GM23338 (cell line): ENCODE results near the gene SH3TC1. TPM values are rescaled to one million over a fixed set of nuclear protein-coding genes. Genes with fewer than 3 reads are reported as not detected.

ENCODE experiments used
- ATAC-seq: fragments of 200-7000 bp; cut with Tn5 transposase; 3 replicates; pipeline ENCODE4 v1.9.1; 2020
- DNase-seq: peaks from one replicate; pipeline ENCODE4 v3.0.0-alpha.2; 2015; ENCODE audit warnings: low spot score
- H2AFZ ChIP-seq: fragments of 200-600 bp; sonication (generic); 2 replicates; pipeline ENCODE4 v1.8.0; 2016; ENCODE audit warnings: antibody characterized with exemption, mild to moderate bottlenecking, moderate library complexity
- H3F3A ChIP-seq: fragments of 200-600 bp; sonication (generic); replicated peaks from 2 replicates; pipeline ENCODE4 v1.8.0; 2017; ENCODE audit warnings: antibody characterized with exemption, mixed run types, low read depth
- H3K27ac ChIP-seq: fragments of 200-600 bp; sonication (generic); 2 replicates; pipeline ENCODE4 v1.6.1; 2016; ENCODE audit warnings: low read depth
- H3K27me3 ChIP-seq: fragments of 200-600 bp; sonication (generic); 2 replicates; pipeline ENCODE4 v1.8.0; 2016; ENCODE audit warnings: mild to moderate bottlenecking, mixed run types, moderate library complexity; ENCODE audit not compliant: insufficient read depth
- H3K36me3 ChIP-seq: fragments of 200-600 bp; sonication (generic); 2 replicates; pipeline ENCODE4 v1.8.0; 2016; ENCODE audit warnings: mild to moderate bottlenecking; ENCODE audit not compliant: insufficient read depth
- H3K4me1 ChIP-seq: fragments of 200-600 bp; sonication (generic); 2 replicates; pipeline ENCODE4 v1.8.0; 2016; ENCODE audit warnings: mild to moderate bottlenecking, moderate library complexity; ENCODE audit not compliant: insufficient read depth
- H3K4me2 ChIP-seq: fragments of 200-600 bp; sonication (generic); 2 replicates; pipeline ENCODE4 v1.7.1; 2017; ENCODE audit warnings: mixed run types
- H3K4me3 ChIP-seq: fragments of 200-600 bp; sonication (generic); 2 replicates; pipeline ENCODE4 v1.6.1; 2016; ENCODE audit warnings: mixed run types
- H3K79me2 ChIP-seq: fragments of 200-600 bp; sonication (generic); replicated peaks from 2 replicates; pipeline ENCODE4 v1.8.0; 2017; ENCODE audit warnings: mild to moderate bottlenecking; ENCODE audit not compliant: insufficient read depth
- H3K9me2 ChIP-seq: fragments of 200-600 bp; sonication (generic); 2 replicates; pipeline ENCODE4 v1.8.0; 2017; ENCODE audit not compliant: insufficient read depth
- H4K20me1 ChIP-seq: fragments of 200-600 bp; sonication (generic); replicated peaks from 2 replicates; pipeline ENCODE4 v1.8.0; 2017; ENCODE audit warnings: mild to moderate bottlenecking; ENCODE audit not compliant: insufficient read depth
- H3K27ac Mint-ChIP-seq: 2 replicates; pipeline ENCODE4 v1.8.0; 2020; ENCODE audit warnings: inconsistent platforms, mild to moderate bottlenecking, moderate library complexity, mixed read lengths
- H3K27me3 Mint-ChIP-seq: 3 replicates; pipeline ENCODE4 v1.8.0; 2022; ENCODE audit warnings: low read depth, mild to moderate bottlenecking, moderate library complexity, mixed read lengths, inconsistent platforms; ENCODE audit not compliant: insufficient read depth, poor library complexity
- H3K36me3 Mint-ChIP-seq: 3 replicates; pipeline ENCODE4 v1.8.0; 2021; ENCODE audit warnings: low read depth, mild to moderate bottlenecking, inconsistent platforms, moderate library complexity, mixed read lengths
- H3K4me1 Mint-ChIP-seq: 3 replicates; pipeline ENCODE4 v1.8.0; 2020; ENCODE audit warnings: mild to moderate bottlenecking, inconsistent platforms, mixed read lengths
- H3K4me3 Mint-ChIP-seq: 3 replicates; pipeline ENCODE4 v1.8.0; 2021; ENCODE audit warnings: moderate library complexity, mild to moderate bottlenecking, inconsistent platforms, mixed read lengths
- H3K9me3 Mint-ChIP-seq: 3 replicates; pipeline ENCODE4 v1.8.0; 2020; ENCODE audit warnings: moderate library complexity, mild to moderate bottlenecking, inconsistent platforms, mixed read lengths
- CREB1 ChIP-seq: fragments of 250-450 bp; sonication (Bioruptor Pico); IDR thresholded peaks from 2 replicates; pipeline ENCODE4 v1.5.0; 2020; ENCODE audit warnings: low read depth, mild to moderate bottlenecking, moderate library complexity
- ETS1 ChIP-seq: IDR thresholded peaks from 2 replicates; pipeline ENCODE4 v1.6.1; 2016; ENCODE audit warnings: antibody characterized with exemption
- EZH2 ChIP-seq: fragments of 200-600 bp; sonication (generic); IDR thresholded peaks from one replicate; pipeline ENCODE4 v1.8.0; 2017; ENCODE audit warnings: antibody characterized with exemption, mild to moderate bottlenecking, low read depth; ENCODE audit not compliant: unreplicated experiment
- EZH2phosphoT487 ChIP-seq: fragments of 200-600 bp; sonication (generic); IDR thresholded peaks from one replicate; pipeline ENCODE4 v1.8.1; 2018; ENCODE audit warnings: antibody characterized with exemption; ENCODE audit not compliant: unreplicated experiment
- JUNB ChIP-seq: IDR thresholded peaks from one replicate; pipeline ENCODE4 v1.6.1; 2016; ENCODE audit warnings: antibody characterized with exemption; ENCODE audit not compliant: unreplicated experiment
- NANOG ChIP-seq: IDR thresholded peaks from 2 replicates; pipeline ENCODE4 v1.6.1; 2016; ENCODE audit warnings: antibody characterized with exemption, borderline replicate concordance
- POLR2AphosphoS5 ChIP-seq: IDR thresholded peaks from 2 replicates; pipeline ENCODE4 v1.6.1; 2016; ENCODE audit warnings: antibody characterized with exemption, low read depth
- STAT1 ChIP-seq: IDR thresholded peaks from one replicate; pipeline ENCODE4 v1.6.1; 2016; ENCODE audit warnings: antibody characterized with exemption; ENCODE audit not compliant: unreplicated experiment
- ZNF114 ChIP-seq: fragments of 250-450 bp; sonication (Bioruptor Pico); IDR thresholded peaks from 2 replicates; pipeline ENCODE4 v1.5.0; 2020; ENCODE audit warnings: mild to moderate bottlenecking, moderate library complexity
- ZNF331 ChIP-seq: fragments of 250-450 bp; sonication (Bioruptor Pico); IDR thresholded peaks from 2 replicates; pipeline ENCODE4 v1.5.0; 2020; ENCODE audit warnings: low read depth, mild to moderate bottlenecking, moderate library complexity
- ZNF462 ChIP-seq: fragments of 250-450 bp; sonication (Bioruptor Pico); IDR thresholded peaks from 2 replicates; pipeline ENCODE4 v1.5.0; 2020; ENCODE audit warnings: mild to moderate bottlenecking, moderate library complexity
- long read RNA-seq: library from polyadenylated mRNA; unstranded; transcript quantifications from one replicate; pipeline ENCODE4 v2.0.0, GENCODE V29; 2020; ENCODE audit not compliant: unreplicated experiment
- polyA plus RNA-seq: library from polyadenylated mRNA; unstranded; fragments of >200 nt; fragmentation: Nextera tagmentation; extraction: Ambion mirVana; gene quantifications from 2 replicates; pipeline ENCODE4 v1.2.1, GENCODE V29; 2016
- total RNA-seq: library from RNA; depleted of rRNA; stranded (reverse); fragments of >200 nt; shearing (Covaris generic); gene quantifications from 2 replicates; pipeline ENCODE4 v1.2.3, GENCODE V29; 2014; rRNA removed
- TF ChIP-seq, protein P1 (sequence below): IDR thresholded peaks from one replicate; pipeline ENCODE4 v1.6.1; 2018; ENCODE audit warnings: antibody characterized with exemption; ENCODE audit not compliant: unreplicated experiment
- TF ChIP-seq, protein P2 (sequence below), 2 experiments: fragments of 200-600 bp in 1 of 2; sonication (generic) in 1 of 2; conservative IDR thresholded peaks; 2 replicates each; pipeline versions ENCODE4 v1.5.1 to v1.6.1; 2016 to 2017; ENCODE audit warnings: antibody characterized with exemption in 2 of 2, low read depth in 2 of 2, mild to moderate bottlenecking in 2 of 2, moderate library complexity in 1 of 2

Gene SH3TC1
- total RNA-seq = 0.07 TPM in 1 of 2 replicates, not detected in the other
- polyA plus RNA-seq = not detected in 2 replicates
- long read RNA-seq = 0 reads

- H3K27me3 Mint-ChIP-seq = peaks cover 8% of the 10 kb centered on the region
- peaks cover 6% of the 10 kb centered on the region for H3K4me1 Mint-ChIP-seq
- Histone ChIP-seq H3K4me3 (no peak within 1 kb of the TSS), H3K36me3 (no peaks in the 10 kb centered on the region), H3K27ac (no peak within 1 kb of the TSS), H3K9me2 (no peaks in the 10 kb centered on the region), H3F3A (no peaks in the 10 kb centered on the region), H3K4me1 (no peaks in the 10 kb centered on the region), H3K79me2 (no peaks in the 10 kb centered on the region), H4K20me1 (no peaks in the 10 kb centered on the region), H3K4me2 (no peak within 1 kb of the TSS), H3K27me3 (no peaks in the 10 kb centered on the region), H2AFZ (no peak within 1 kb of the TSS)
- no peak within 1 kb of the TSS; the same call in 1 of the 2 replicates for H3K27ac Mint-ChIP-seq
- H3K36me3 Mint-ChIP-seq = no peaks in the 10 kb centered on the region
- H3K9me3 Mint-ChIP-seq = no peaks in the 10 kb centered on the region
- no peak within 1 kb of the TSS for H3K4me3 Mint-ChIP-seq
- ATAC-seq (peak; percentile 23), DNase-seq (no peak)
- TF ChIP-seq CREB1 (no peak), EZH2phosphoT487 (no peak), POLR2AphosphoS5 (no peak), JUNB (no peak), EZH2 (no peak), NANOG (no peak), ZNF462 (CRISPR knock-in tag) (no peak), ZNF331 (CRISPR knock-in tag) (no peak), ZNF114 (CRISPR knock-in tag) (no peak), ETS1 (no peak), STAT1 (no peak)
- TF ChIP-seq, protein P1, sequence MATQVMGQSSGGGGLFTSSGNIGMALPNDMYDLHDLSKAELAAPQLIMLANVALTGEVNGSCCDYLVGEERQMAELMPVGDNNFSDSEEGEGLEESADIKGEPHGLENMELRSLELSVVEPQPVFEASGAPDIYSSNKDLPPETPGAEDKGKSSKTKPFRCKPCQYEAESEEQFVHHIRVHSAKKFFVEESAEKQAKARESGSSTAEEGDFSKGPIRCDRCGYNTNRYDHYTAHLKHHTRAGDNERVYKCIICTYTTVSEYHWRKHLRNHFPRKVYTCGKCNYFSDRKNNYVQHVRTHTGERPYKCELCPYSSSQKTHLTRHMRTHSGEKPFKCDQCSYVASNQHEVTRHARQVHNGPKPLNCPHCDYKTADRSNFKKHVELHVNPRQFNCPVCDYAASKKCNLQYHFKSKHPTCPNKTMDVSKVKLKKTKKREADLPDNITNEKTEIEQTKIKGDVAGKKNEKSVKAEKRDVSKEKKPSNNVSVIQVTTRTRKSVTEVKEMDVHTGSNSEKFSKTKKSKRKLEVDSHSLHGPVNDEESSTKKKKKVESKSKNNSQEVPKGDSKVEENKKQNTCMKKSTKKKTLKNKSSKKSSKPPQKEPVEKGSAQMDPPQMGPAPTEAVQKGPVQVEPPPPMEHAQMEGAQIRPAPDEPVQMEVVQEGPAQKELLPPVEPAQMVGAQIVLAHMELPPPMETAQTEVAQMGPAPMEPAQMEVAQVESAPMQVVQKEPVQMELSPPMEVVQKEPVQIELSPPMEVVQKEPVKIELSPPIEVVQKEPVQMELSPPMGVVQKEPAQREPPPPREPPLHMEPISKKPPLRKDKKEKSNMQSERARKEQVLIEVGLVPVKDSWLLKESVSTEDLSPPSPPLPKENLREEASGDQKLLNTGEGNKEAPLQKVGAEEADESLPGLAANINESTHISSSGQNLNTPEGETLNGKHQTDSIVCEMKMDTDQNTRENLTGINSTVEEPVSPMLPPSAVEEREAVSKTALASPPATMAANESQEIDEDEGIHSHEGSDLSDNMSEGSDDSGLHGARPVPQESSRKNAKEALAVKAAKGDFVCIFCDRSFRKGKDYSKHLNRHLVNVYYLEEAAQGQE = no peak
- TF ChIP-seq, protein P2, sequence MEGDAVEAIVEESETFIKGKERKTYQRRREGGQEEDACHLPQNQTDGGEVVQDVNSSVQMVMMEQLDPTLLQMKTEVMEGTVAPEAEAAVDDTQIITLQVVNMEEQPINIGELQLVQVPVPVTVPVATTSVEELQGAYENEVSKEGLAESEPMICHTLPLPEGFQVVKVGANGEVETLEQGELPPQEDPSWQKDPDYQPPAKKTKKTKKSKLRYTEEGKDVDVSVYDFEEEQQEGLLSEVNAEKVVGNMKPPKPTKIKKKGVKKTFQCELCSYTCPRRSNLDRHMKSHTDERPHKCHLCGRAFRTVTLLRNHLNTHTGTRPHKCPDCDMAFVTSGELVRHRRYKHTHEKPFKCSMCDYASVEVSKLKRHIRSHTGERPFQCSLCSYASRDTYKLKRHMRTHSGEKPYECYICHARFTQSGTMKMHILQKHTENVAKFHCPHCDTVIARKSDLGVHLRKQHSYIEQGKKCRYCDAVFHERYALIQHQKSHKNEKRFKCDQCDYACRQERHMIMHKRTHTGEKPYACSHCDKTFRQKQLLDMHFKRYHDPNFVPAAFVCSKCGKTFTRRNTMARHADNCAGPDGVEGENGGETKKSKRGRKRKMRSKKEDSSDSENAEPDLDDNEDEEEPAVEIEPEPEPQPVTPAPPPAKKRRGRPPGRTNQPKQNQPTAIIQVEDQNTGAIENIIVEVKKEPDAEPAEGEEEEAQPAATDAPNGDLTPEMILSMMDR (conservative IDR thresholded peaks at IDR 0.05; ENCODE audit: low read depth in 2 of 2) = no peak
Measured at GRCh38 chr4:8198906-8199593, at the start of gene SH3TC1. SH3TC1 (plus strand) TSS chr4:8199290; CDS start chr4:8205195, 5,905 bp downstream.
